Measurements from ENCODE around the gene ZNF296. TPM values are rescaled to one million over a fixed set of nuclear protein-coding genes. Genes with fewer than 3 reads are reported as not detected.

Gene ZNF296
- 0.57 TPM in 1 of 2 replicates, not detected in the other for total RNA-seq

DNA sequence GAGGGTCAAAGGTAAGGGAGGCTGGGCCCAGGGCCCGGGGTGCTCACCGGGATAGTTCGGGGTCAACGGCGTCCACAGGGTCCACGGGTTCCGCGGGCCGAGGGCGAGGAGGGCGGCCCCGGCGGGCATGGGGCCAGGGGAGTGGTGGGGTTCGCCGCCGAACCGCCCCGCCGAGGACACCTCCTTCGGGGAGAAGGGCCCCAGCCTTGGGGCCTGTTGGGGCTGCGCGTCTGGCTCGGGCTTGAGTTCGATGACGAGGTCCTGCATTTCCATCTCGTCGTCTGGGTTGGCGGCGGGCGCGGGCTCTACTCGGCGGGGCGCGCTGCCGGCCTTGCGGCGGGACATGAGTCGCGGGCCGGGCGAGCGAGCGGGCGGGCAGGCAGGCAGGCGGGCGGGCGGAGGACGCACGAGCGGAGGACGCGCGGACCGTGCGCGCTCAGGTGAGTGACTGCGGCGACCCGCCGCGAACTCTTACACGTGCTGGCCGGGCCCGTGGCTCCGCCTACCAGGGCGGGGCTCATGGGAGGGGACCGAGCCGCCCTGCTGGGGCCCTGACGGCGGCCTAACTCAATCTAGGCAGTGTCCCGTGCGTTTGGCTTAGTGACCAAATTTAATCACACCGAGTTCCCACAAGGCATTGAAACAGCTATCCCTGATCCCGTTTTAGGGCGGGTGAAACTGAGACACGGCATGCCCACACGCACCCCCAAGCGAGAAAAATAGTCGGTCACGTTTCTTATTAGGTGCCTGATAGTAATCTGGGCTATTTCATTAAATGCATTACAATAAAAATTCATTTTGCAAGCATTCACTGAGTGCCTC lies at the start of gene ZNF296:
ZNF296 (minus strand) TSS at position 450 of the 822 bp plus-strand sequence; CDS start at position 345, 105 bp downstream.

GRCh38 chr19:45092747-45093678 lies 16.7 kb upstream of the ZNF296 start, which contains the start of gene PPP1R37:
PPP1R37 (plus strand) TSS chr19:45093179; CDS start chr19:45093326, 147 bp downstream.

DNA sequence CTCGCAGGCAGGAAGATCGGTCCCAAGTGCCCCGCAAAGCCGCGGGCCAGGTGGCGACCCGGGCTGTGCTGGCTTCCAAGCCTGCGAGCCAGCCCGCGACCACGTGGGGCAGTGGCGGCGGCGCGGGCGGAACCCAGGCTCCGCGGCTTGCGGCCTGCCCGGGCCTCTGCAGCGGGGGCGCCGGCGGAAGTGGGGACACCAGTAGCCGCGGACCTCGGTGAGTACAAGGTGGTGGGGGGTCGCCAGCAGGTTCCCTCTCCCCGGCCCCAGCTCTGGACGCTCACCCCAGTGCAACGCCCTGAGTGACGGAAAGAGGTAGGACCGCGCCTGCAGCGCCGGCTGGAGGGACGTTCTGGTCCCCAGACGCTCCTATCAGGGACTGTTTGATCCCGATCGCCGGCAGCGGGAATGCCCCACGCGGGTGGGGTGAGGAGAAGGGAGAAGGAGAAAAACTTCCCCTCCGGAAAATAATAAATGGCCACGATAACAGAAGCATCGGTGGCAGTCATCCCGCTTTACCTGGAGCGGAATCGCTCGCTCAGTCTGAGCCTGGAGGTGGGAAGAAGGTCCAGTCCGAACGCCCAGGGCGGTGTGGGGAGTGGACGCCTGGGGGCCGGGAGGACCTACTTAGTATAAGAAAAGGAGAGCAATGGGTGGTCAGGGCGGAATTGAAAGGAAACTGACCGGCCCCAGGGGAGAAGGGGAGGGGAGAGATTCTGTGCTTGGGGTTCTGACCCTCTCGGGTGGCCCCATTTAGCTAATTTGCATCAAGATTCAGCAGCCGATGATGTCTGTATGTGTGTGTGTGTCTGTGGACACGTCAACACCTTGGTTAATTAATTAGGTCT lies 3.0 kb upstream of the ZNF296 start, which contains the start of gene GEMIN7:
GEMIN7 (plus strand) TSS at position 198 of the 848 bp plus-strand sequence. CDS start 10,855 bp downstream, outside the sequence.

GRCh38 chr19:45038931-45039893 lies 37.1 kb downstream of the ZNF296 start, which contains the start of gene CLASRP:
CLASRP (plus strand) TSS chr19:45039045; CDS start chr19:45040213, 1,168 bp downstream.

Small RNA genes lying within 50 kb of the gene (small RNA-seq; reads per million reads assigned to genes)
- not detected for gene RNU6-611P (ENCODE audit: low replicate concordance)

Other genes starting within 250 kb of the ZNF296 start
- 127 and 152 TPM in 2 replicates for gene NECTIN2, start 230.2 kb downstream of the ZNF296 start, total RNA-seq
- 65.9 and 144 TPM in 2 replicates for gene TOMM40, start 185.2 kb downstream of the ZNF296 start, total RNA-seq
- gene APOE, start 170.7 kb downstream of the ZNF296 start, total RNA-seq = 5.9 and 18.4 TPM in 2 replicates
- gene APOC1, start 161.9 kb downstream of the ZNF296 start, total RNA-seq = 0.57 and 4.4 TPM in 2 replicates
- gene APOC4, start 134.2 kb downstream of the ZNF296 start, total RNA-seq = not detected in 2 replicates
- gene APOC2, start 130.4 kb downstream of the ZNF296 start, total RNA-seq = not detected in 2 replicates
- gene CLPTM1, start 121.1 kb downstream of the ZNF296 start, total RNA-seq = 56.9 and 71.7 TPM in 2 replicates
- 18.9 and 27.4 TPM in 2 replicates for gene RELB, start 75.0 kb downstream of the ZNF296 start, total RNA-seq
- 27.1 and 30.1 TPM in 2 replicates for gene CLASRP, start 37.4 kb downstream of the ZNF296 start, total RNA-seq
- gene GEMIN7, start 2.8 kb upstream of the ZNF296 start, total RNA-seq = 15.1 and 34.5 TPM in 2 replicates
- 40.3 and 47.5 TPM in 2 replicates for gene PPP1R37, start 16.7 kb upstream of the ZNF296 start, total RNA-seq
- gene NKPD1, start 84.5 kb upstream of the ZNF296 start, total RNA-seq = under 0.01 and 0.29 TPM in 2 replicates
- gene TRAPPC6A, start 101.8 kb upstream of the ZNF296 start, total RNA-seq = 1.3 and 12.3 TPM in 2 replicates
- gene BLOC1S3, start 102.3 kb upstream of the ZNF296 start, total RNA-seq = 6.7 and 11.6 TPM in 2 replicates
- gene EXOC3L2, start 168.9 kb upstream of the ZNF296 start, total RNA-seq = under 0.01 TPM in 1 of 2 replicates, not detected in the other
- 13.7 and 19.9 TPM in 2 replicates for gene MARK4, start 174.8 kb upstream of the ZNF296 start, total RNA-seq
- gene CKM, start 246.4 kb upstream of the ZNF296 start, total RNA-seq = not detected in 2 replicates

Measured in placental pericyte (primary cell).